K562 treated with DMSO at 1 percent for 48 hours (cell line): Measurements from ENCODE around the gene TNFRSF1A. TPM values are rescaled to one million over a fixed set of nuclear protein-coding genes. Genes with fewer than 3 reads are reported as not detected.

Experiments used
- total RNA-seq: library from RNA; unstranded; fragments of 300-600 nt; gene quantifications from 2 replicates; pipeline ENCODE4 v1.2.3, GENCODE V29; 2022; ENCODE audit warnings: low replicate concordance; ENCODE audit errors: extremely low read depth

The TNFRSF1A gene
- not detected in 2 replicates for total RNA-seq

DNA sequence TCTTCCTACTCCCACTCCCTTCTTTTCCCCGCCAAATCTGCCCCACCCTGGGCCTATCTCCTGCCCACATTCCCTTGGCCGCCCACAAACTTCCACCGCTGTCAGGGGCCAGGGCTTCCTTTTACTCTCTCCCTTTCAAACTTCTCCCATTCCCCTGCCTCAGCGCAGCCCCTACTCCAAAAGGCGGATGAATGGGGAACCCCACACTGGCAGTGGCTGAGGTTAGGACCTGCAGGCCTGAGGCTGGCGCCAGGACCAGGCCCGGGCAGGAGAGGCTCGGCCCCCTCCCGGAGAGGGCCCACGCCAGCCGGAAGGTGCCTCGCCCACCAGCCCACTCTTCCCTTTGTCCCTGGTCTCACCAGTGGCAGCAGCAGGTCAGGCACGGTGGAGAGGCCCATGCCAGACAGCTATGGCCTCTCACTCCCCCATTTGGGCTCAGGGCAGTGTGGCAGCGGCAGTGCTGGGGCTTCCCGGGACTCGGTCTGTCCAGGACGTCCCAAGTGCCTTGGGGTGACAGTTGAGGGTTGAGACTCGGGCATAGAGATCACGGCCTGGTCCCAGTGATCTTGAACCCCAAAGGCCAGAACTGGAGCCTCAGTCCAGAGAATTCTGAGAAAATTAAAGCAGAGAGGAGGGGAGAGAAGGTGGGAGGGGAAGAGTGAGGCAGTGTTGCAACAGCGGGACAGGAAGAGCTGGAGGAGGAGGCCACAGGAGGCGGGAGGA lies at the start of gene TNFRSF1A:
TNFRSF1A (minus strand) TSS at position 660 of the 723 bp plus-strand sequence; CDS start at position 398, 262 bp downstream.

GRCh38 chr12:6383572-6384498 lies 42.0 kb upstream of the TNFRSF1A start, which contains the start of gene LTBR:
TSS of gene LTBR (plus strand) at chr12:6384162. CDS start at chr12:6384359, 197 bp downstream.

GRCh38 chr12:6375269-6376078 lies 33.6 kb upstream of the TNFRSF1A start, which contains the start of gene SCNN1A:
TSS of gene SCNN1A (minus strand) at chr12:6375563. CDS start at chr12:6374783, 780 bp downstream.

Other genes starting within 250 kb of the TNFRSF1A start
- gene VWF, start 217.4 kb downstream of the TNFRSF1A start, total RNA-seq, result not detected in 2 replicates
- gene CD9, start 141.7 kb downstream of the TNFRSF1A start, total RNA-seq, result not detected in 2 replicates
- not detected in 2 replicates for gene PLEKHG6, start 31.4 kb downstream of the TNFRSF1A start, total RNA-seq
- not detected in 2 replicates for gene SCNN1A, start 33.5 kb upstream of the TNFRSF1A start, total RNA-seq
- not detected in 2 replicates for gene LTBR, start 42.1 kb upstream of the TNFRSF1A start, total RNA-seq
- not detected in 2 replicates for gene CD27, start 102.9 kb upstream of the TNFRSF1A start, total RNA-seq
- not detected in 2 replicates for gene TAPBPL, start 110.0 kb upstream of the TNFRSF1A start, total RNA-seq
- gene VAMP1, start 128.6 kb upstream of the TNFRSF1A start, total RNA-seq, result not detected in 2 replicates
- not detected in 2 replicates for gene MRPL51, start 151.2 kb upstream of the TNFRSF1A start, total RNA-seq
- gene NCAPD2, start 152.0 kb upstream of the TNFRSF1A start, total RNA-seq, result not detected in 2 replicates
- 996 and 1,689 TPM in 2 replicates for gene GAPDH, start 192.4 kb upstream of the TNFRSF1A start, total RNA-seq
- not detected in 2 replicates for gene IFFO1, start 214.0 kb upstream of the TNFRSF1A start, total RNA-seq
- gene NOP2, start 226.2 kb upstream of the TNFRSF1A start, total RNA-seq, result not detected in 2 replicates